DMS79 (cell line): Measurements from ENCODE around the gene CLPX.
"Not testable (repeated sequence)": the region's sequence is repeated elsewhere in the genome, so short reads cannot be mapped to it uniquely, and the experiment has no call there.

Source experiments
- DNase-seq: peaks from one replicate; lab custom pipeline; 2025; lab: John Stamatoyannopoulos, UW

The CLPX gene

GRCh38 chr15:65100442-65100841 is 84.7 kb downstream of the CLPX start:
- no peak for DNase-seq

- DNase-seq, result not testable (repeated sequence)
These were observed 85.3 kb downstream of the CLPX start for GRCh38 chr15:65099801-65100200.

GRCh38 chr15:65099336-65099735 is 85.8 kb downstream of the CLPX start:
- DNase-seq, result no peak
